ENCODE measurements around the gene CHTF18.

DNA sequence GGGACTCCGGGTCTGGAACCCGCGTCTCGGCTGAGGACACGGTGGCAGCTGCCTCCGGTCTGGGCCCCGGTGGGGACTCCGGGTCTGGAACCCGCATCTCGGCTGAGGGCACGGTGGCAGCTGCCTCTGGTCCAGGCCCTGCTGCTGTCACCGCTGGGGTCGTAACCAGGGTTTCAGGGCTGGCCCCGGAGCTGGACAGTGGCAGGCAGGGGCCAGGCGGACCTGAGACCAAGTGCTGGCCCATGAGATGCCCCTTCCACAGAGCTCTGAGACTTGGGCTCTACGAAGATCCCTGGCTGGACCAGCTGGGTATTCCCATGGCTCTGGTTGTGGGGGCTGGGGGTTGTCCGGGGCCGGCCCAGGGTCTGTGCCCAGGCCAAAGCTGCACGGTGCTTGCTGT, 4.0 kb upstream of the CHTF18 start:
- TF ChIP-seq CTCF (conservative IDR thresholded peaks at IDR 0.05; ENCODE audit: low read length) (no peak), EZH2phosphoT487 (IDR thresholded peaks at IDR 0.05; ENCODE audit: borderline replicate concordance, low read depth, low read length) (no peak)

Data from OCI-LY7 (cell line).